Amniotic epithelial cell (primary cell): Measurements from ENCODE around the gene NOP14.
"Not testable (repeated sequence)": the region's sequence is repeated elsewhere in the genome, so short reads cannot be mapped to it uniquely, and the experiment has no call there.

Source experiments
- DNase-seq: peaks from one replicate; pipeline ENCODE4 v3.0.0-alpha.2; 2010; ENCODE audit warnings: low read depth

NOP14 gene

GRCh38 chr4:2931512-2932301 lies 31.5 kb downstream of the NOP14 start:
- no peak for DNase-seq

- no peak for DNase-seq
Measured at GRCh38 chr4:2930758-2931511, 32.3 kb downstream of the NOP14 start.

DNA sequence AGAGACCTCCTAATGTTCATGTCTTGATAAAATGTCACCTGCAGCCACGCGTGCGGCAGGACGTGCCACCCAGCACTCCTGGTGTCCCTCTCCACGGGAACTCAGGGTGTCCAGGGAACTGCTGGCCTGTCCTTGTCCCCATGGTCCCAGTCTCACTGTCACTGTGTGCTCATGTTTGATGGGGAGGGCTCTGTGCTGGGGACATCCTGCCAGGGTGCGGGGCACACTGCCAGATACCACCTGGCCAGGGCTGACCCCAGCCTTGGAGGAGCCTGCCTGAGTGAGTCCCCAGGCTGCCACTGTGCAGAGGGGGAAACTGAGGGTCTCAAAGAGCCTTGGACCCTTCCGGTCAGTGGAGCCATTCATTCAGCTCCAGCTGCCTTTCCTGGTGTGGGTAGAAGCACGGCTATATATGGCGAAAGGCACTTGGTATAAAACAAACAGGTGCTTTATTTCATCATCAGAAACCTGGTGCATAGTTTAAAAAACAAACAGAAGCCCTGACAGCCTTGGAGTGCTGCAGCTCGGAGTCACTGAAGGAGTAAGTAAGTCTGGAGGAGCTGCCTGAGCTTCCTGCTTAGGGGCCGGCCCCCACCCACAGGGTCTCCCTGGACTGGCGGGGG lies 33.0 kb downstream of the NOP14 start:
- no peak for DNase-seq

GRCh38 chr4:2929469-2929868 lies 33.7 kb downstream of the NOP14 start:
- DNase-seq, result no peak

DNA sequence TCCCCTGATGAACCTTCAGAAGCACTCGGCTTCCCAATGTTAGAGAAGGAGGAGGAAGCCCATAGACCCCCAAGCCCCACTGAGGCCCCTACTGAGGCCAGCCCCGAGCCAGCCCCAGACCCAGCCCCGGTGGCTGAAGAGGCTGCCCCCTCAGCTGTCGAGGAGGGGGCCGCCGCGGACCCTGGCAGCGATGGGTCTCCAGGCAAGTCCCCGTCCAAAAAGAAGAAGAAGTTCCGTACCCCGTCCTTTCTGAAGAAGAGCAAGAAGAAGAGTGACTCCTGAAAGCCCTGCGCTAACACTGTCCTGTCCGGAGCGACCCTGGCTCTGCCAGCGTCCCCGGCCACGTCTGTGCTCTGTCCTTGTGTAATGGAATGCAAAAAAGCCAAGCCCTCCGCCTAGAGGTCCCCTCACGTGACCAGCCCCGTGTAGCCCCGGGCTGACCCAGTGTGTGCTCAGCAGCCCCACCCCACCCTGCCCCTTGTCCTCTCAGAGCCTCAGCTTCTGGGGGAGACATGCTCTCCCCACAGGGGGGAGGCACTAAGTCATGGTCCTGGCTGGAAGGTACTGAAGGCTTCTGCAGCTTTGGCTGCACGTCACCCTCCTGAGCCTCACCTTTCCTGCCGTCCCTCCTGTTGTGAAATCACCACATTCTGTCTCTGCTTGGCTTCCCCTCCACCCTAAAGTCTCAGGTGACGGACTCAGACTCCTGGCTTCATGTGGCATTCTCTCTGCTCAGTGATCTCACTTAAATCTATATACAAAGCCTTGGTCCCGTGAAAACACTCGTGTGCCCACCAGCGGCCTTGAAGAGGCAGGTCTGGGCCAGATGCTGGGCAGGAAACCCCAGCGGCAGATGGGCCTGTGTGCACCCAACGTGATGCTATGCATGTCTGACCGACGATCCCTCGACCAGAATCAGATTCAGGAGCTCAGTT lies 34.7 kb downstream of the NOP14 start:
- no peak for DNase-seq

DNA sequence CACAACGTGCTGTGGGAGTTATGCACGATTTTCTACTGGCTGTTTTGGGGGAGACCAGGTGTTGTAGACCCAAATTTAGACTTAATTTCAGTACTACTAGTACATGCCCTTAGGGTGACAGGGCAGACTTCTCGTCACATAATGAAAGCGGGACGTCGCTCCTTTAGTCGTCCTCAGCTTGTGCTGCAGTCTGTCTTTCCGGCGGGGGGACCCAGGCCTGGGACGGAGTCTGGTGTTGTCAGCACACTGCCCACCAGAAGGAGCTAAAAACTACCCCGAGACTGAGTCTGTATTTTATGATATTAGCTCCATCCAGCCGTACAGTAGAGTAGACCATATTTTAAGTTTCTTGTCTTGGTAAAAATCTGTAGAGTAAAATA lies 35.5 kb downstream of the NOP14 start:
- DNase-seq, result no peak

DNA sequence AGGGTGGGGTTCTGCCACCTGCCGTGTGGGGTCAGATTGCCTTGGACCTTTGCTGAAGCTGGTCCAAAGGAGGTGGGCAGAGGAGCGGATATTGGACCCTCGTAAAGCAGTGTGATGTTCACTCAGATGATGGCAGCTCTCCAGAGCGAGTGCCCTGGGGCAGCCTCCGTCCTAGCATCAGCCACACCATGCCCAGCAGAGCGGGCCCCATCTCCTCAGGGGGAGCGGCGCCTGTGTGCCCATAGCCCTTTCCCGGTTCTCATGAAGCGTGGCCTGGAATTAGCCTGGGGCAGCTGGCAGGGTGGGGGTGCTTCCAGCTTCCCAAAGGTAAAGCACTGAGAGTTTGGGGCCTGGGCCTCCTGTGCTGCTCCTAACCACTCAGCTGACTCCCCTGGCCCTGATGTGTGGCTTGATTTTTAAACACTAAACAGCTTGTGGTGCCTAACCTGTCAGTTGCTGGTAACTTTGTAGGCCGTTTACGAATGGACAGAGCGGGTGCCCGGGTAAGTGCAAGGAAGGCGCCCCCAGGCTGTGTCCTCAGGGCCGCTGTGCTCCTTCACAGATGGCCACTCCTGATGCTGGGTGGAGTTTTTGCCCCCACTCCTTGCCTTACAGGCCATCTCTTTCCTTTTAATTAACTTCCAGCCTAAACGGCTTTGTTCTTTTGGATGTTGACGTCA lies 36.0 kb downstream of the NOP14 start:
- no peak for DNase-seq

DNA sequence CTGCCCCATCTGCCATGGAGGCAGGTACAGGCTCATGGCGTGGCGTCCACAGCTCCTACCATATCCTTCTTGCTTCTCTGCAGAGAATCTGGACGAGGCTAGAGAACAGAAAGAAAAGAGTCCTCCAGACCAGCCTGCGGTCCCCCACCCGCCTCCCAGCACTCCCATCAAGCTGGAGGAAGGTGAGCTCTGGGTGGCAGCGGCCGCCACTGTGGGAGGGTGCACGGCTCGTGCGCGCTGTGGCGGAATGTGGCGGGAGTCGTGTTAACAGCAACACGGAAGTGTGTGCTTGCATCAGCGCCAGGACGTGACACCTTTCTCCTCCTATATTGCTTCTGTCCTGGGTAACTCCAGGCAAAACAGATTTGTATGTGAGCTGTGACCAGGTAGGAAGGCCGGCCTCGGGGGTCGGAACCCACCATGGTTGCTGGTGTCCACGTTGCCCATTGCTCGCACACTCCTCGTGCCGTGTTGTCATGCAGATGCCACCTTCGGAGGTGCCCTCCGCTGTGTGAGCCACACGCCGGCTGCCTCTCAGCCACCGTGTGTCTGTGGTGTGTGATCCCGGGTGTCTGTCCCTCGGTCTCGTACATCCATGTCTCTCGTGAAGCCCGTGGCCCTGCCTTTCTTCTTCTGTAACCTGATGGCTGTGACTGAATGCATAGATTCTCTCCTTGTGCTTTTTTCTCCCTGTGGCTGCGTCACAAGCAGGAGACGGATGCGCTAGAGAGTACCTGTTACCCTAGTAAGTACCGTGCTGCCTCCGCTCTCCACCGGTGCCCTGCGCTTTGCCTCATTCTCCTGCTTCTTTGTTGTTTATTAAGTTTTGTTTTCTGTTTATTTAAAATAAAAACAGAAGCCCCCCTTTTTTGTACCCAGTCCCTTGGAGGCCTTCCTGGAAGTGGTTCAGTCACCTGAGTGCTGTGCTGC lies 37.0 kb downstream of the NOP14 start:
- no peak for DNase-seq

DNA sequence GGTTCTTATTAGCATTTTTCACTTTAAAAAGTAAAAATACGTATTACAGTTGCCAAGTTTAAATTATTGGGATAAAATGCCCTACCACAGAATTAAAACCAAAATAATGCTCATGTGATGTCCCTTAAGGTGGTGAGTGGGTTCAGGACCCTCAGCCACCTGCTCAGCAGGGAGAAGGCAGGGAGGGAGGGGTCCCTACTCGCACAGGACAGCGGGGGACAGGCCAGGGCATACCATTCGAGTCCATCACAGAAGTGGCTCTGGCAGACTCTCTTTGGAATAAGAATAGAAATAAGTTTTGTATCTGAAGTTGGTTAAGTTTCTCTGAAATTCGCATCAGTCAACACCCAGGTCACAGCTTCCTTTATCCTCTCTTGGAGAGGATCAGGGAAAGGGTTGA lies 37.7 kb downstream of the NOP14 start:
- DNase-seq, result no peak

DNA sequence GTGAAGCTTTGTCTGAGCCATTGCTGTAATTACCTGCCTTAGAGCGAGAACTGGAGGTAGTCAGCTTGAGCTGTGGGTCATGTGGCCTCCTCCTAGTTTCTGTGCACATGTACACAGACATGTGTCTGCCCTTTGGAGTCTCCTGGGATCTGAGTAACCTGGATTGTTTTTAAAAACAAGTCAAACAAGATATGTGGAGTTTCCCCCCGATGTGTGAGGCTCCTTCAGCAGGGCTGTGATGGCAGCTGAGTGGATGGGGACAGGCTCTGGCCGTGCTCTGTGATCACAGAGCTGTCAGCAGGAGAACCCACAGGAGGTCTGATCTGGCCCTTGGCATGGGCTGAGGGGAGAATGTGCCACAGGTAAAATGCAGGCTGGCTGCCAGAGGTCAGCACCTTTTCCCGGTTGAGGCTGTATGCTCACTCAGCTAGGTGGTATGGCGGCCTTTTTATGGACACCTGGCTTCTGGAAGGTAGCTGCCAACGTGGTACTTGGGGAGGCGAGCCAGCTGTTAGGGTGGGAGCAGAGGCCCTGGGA lies 38.4 kb downstream of the NOP14 start:
- DNase-seq, result no peak

DNA sequence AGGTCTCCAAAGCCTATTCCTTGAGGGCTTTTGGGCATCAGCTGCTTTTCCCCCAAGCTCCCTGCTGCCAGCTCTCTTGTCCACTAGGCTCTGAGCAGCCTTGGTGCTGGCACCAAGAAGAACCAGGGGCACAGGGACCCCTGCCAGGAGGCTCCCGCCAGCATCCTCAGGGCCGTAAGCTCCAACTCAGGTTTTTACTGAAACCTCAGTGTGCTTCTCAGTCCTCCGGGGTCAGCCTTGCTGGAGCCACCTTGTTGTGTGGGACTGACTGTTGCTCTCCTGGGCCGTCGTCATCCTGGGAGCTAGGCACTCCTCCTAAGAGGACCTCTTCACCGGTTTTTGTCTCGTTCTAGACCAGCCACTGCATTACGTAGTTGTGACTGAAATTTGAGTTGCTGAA lies 38.9 kb downstream of the NOP14 start:
- no peak for DNase-seq

- DNase-seq, result no peak
Measured at GRCh38 chr4:2923668-2924173, 39.5 kb downstream of the NOP14 start.

GRCh38 chr4:2923141-2923551 lies 40.1 kb downstream of the NOP14 start:
- DNase-seq, result peak; percentile 93

- DNase-seq, result peak; percentile 78
Measured at GRCh38 chr4:2922453-2923101, 40.6 kb downstream of the NOP14 start.

GRCh38 chr4:2918714-2919113 lies 44.5 kb downstream of the NOP14 start:
- DNase-seq, result not testable (repeated sequence)

DNA sequence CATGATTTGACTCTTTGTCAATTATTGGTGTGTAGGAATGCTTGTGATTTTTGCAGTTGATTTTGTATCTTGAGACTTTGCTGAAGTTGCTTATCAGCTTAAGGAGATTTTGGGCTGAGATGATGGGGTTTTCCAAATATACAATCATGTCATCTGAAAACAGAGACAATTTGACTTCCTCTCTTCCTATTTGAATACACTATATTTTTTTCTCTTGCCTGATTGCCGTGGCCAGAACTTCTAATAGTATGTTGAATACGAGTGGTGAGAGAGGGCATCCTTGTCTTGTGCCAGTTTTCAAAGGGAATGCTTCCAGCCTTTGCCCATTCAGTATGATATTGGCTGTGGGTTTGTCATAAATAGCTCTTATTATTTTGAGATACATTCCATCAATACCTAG lies 44.9 kb downstream of the NOP14 start:
- not testable (repeated sequence) for DNase-seq

DNA sequence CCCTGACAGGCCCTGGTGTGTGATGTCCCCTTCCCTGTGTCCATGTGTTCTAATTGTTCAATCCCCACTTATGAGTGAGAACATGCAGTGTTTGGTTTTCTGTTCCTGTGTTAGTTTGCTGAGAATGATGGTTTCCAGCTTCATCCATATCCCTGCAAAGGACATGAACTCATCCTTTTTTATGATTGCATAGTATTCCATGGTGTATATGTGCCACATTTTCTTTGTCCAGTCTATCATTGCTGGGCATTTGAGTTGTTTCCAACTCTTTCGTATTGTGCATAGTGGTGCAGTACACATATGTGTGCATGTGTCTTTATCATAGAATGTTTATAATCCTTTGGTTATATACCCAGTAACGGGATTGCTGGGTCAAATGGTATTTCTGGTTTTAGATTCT lies 46.5 kb downstream of the NOP14 start:
- not testable (repeated sequence) for DNase-seq

DNA sequence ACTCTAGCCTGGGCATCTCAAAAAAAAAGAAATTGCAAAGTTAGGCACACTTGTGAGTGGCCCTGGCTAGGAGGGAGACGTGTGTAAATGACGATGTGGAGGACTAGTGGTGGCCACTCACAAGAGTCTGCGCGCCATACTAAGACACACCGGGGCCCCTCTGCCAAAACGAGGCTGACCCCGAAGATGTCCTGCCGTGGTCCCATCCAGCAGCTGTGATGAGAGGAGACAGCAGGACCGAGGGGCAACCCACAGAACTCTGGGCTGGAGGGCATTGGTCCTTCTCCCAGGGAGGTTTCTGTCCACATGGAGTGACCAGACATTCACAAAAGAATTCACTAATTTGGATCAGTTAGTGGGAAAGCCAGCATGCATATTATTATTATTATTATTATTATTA lies 47.4 kb downstream of the NOP14 start:
- DNase-seq, result no peak
